BJ (cell line): ENCODE data around the gene TTLL5. TPM values are rescaled to one million over a fixed set of nuclear protein-coding genes. Genes with fewer than 3 reads are reported as not detected.

Source experiments
- CTCF ChIA-PET: fragments of 350-600 bp; formaldehyde crosslinking; extraction: SDS; loops from one replicate; lab custom pipeline; 2021; ENCODE audit warnings: antibody characterized with exemption, inconsistent platforms; lab: Yijun Ruan, JAX
- POLR2A ChIA-PET: fragments of 300-600 bp; sonication (Branson Sonifier 250); formaldehyde crosslinking; extraction: SDS; loops from one replicate; lab custom pipeline; 2021; ENCODE audit warnings: antibody characterized with exemption; lab: Charles Lee
- DNase-seq: peaks from one replicate; pipeline ENCODE4 v3.0.0-alpha.2; 2011; ENCODE audit warnings: low read depth
- H3K27me3 ChIP-seq: 2 replicates; pipeline ENCODE4 v1.6.0; 2011; ENCODE audit warnings: low read length; ENCODE audit not compliant: control insufficient read depth, insufficient read depth
- H3K36me3 ChIP-seq: 2 replicates; pipeline ENCODE4 v1.5.1; 2011; ENCODE audit warnings: low read length; ENCODE audit not compliant: control insufficient read depth, insufficient read depth
- H3K4me3 ChIP-seq: 2 replicates; pipeline ENCODE4 v1.5.1; 2011; ENCODE audit warnings: low read depth, mild to moderate bottlenecking, control low read depth, low read length
- CTCF ChIP-seq: IDR thresholded peaks from 2 replicates; pipeline ENCODE4 v1.5.1; 2011; ENCODE audit warnings: low read depth, mild to moderate bottlenecking, control low read depth, inconsistent platforms, low read length, moderate library complexity; ENCODE audit not compliant: insufficient read depth
- polyA plus RNA-seq: library from polyadenylated mRNA; depleted of rRNA; stranded (reverse); fragments of >200 nt; gene quantifications from 2 replicates; pipeline ENCODE4 v1.2.3, GENCODE V29; 2011

The TTLL5 gene
- polyA plus RNA-seq, 1 experiment = 9.9 TPM

- H3K36me3 ChIP-seq = no peaks in the 10 kb centered on the region
- ChIA-PET CTCF (interaction anchor here (1.7 kb wide), 1 partner anchor 22 kb away, joined by 8 read pairs; no protein-coding TSS in a partner anchor), POLR2A (interaction anchor here (0.6 kb wide), 1 partner anchor 284 kb away, joined by 4 read pairs; no protein-coding TSS in a partner anchor)
- TF ChIP-seq CTCF = no peak
- DNase-seq = no peak
- no peak overlapping the region for H3K4me3 ChIP-seq
- H3K27me3 ChIP-seq = no peaks in the 10 kb centered on the region
These were observed 267.7 kb downstream of the TTLL5 start for GRCh38 chr14:75928690-75929181.

GRCh38 chr14:75933712-75934296 is 272.8 kb downstream of the TTLL5 start:
- CTCF ChIA-PET = interaction anchor here (1.0 to 2.2 kb wide), 4 partner anchors 12 to 28 kb away, joined by 3 to 9 read pairs (median 4); no protein-coding TSS in a partner anchor
- TF ChIP-seq CTCF = no peak
- no peaks in the 10 kb centered on the region for H3K27me3 ChIP-seq
- H3K36me3 ChIP-seq = no peaks in the 10 kb centered on the region
- no peak overlapping the region for H3K4me3 ChIP-seq
- DNase-seq = no peak
- POLR2A ChIA-PET = no interaction called here

- CTCF ChIA-PET = interaction anchor here (0.6 to 2.1 kb wide), 4 partner anchors 9 to 72 kb away, joined by 3 to 9 read pairs (median 4); no protein-coding TSS in a partner anchor
- H3K27me3 ChIP-seq = no peaks in the 10 kb centered on the region
- no peak overlapping the region for H3K4me3 ChIP-seq
- POLR2A ChIA-PET = no interaction called here
- no peak for TF ChIP-seq CTCF
- no peaks in the 10 kb centered on the region for H3K36me3 ChIP-seq
- DNase-seq = no peak
These were observed 274.1 kb downstream of the TTLL5 start for GRCh38 chr14:75934998-75935628.

GRCh38 chr14:75939200-75939599 is 278.2 kb downstream of the TTLL5 start:
- no peaks in the 10 kb centered on the region for H3K36me3 ChIP-seq
- POLR2A ChIA-PET = no interaction called here
- DNase-seq = no peak
- no peak for TF ChIP-seq CTCF
- H3K27me3 ChIP-seq = no peaks in the 10 kb centered on the region
- CTCF ChIA-PET = interaction anchor here (1.2 to 1.8 kb wide), 2 partner anchors 33 to 40 kb away, joined by 4 to 7 read pairs; no protein-coding TSS in a partner anchor
- H3K4me3 ChIP-seq = no peak overlapping the region

GRCh38 chr14:75941030-75941429 is 280.0 kb downstream of the TTLL5 start:
- H3K27me3 ChIP-seq = no peaks in the 10 kb centered on the region
- no peak for DNase-seq
- POLR2A ChIA-PET = no interaction called here
- CTCF ChIA-PET = interaction anchor here (2.8 kb wide), 1 partner anchor 34 kb away, joined by 11 read pairs; no protein-coding TSS in a partner anchor
- TF ChIP-seq CTCF = no peak
- peaks cover 1% of the 10 kb centered on the region; the same call in 1 of the 2 replicates for H3K36me3 ChIP-seq
- H3K4me3 ChIP-seq = no peak overlapping the region
